ENCODE results near the gene METTL17.

- TF ChIP-seq, protein P1, sequence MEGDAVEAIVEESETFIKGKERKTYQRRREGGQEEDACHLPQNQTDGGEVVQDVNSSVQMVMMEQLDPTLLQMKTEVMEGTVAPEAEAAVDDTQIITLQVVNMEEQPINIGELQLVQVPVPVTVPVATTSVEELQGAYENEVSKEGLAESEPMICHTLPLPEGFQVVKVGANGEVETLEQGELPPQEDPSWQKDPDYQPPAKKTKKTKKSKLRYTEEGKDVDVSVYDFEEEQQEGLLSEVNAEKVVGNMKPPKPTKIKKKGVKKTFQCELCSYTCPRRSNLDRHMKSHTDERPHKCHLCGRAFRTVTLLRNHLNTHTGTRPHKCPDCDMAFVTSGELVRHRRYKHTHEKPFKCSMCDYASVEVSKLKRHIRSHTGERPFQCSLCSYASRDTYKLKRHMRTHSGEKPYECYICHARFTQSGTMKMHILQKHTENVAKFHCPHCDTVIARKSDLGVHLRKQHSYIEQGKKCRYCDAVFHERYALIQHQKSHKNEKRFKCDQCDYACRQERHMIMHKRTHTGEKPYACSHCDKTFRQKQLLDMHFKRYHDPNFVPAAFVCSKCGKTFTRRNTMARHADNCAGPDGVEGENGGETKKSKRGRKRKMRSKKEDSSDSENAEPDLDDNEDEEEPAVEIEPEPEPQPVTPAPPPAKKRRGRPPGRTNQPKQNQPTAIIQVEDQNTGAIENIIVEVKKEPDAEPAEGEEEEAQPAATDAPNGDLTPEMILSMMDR (IDR thresholded peaks at IDR 0.05): no peak
- TF ChIP-seq, protein P2, sequence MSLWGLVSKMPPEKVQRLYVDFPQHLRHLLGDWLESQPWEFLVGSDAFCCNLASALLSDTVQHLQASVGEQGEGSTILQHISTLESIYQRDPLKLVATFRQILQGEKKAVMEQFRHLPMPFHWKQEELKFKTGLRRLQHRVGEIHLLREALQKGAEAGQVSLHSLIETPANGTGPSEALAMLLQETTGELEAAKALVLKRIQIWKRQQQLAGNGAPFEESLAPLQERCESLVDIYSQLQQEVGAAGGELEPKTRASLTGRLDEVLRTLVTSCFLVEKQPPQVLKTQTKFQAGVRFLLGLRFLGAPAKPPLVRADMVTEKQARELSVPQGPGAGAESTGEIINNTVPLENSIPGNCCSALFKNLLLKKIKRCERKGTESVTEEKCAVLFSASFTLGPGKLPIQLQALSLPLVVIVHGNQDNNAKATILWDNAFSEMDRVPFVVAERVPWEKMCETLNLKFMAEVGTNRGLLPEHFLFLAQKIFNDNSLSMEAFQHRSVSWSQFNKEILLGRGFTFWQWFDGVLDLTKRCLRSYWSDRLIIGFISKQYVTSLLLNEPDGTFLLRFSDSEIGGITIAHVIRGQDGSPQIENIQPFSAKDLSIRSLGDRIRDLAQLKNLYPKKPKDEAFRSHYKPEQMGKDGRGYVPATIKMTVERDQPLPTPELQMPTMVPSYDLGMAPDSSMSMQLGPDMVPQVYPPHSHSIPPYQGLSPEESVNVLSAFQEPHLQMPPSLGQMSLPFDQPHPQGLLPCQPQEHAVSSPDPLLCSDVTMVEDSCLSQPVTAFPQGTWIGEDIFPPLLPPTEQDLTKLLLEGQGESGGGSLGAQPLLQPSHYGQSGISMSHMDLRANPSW (CRISPR knock-in tag; conservative IDR thresholded peaks at IDR 0.05; ENCODE audit: low read depth): no peak
- TF ChIP-seq NR1H2 (CRISPR knock-in tag; IDR thresholded peaks at IDR 0.05): no peak
- no peak for TF ChIP-seq SP1 (CRISPR knock-in tag; conservative IDR thresholded peaks at IDR 0.05)
- TF ChIP-seq, protein P3, sequence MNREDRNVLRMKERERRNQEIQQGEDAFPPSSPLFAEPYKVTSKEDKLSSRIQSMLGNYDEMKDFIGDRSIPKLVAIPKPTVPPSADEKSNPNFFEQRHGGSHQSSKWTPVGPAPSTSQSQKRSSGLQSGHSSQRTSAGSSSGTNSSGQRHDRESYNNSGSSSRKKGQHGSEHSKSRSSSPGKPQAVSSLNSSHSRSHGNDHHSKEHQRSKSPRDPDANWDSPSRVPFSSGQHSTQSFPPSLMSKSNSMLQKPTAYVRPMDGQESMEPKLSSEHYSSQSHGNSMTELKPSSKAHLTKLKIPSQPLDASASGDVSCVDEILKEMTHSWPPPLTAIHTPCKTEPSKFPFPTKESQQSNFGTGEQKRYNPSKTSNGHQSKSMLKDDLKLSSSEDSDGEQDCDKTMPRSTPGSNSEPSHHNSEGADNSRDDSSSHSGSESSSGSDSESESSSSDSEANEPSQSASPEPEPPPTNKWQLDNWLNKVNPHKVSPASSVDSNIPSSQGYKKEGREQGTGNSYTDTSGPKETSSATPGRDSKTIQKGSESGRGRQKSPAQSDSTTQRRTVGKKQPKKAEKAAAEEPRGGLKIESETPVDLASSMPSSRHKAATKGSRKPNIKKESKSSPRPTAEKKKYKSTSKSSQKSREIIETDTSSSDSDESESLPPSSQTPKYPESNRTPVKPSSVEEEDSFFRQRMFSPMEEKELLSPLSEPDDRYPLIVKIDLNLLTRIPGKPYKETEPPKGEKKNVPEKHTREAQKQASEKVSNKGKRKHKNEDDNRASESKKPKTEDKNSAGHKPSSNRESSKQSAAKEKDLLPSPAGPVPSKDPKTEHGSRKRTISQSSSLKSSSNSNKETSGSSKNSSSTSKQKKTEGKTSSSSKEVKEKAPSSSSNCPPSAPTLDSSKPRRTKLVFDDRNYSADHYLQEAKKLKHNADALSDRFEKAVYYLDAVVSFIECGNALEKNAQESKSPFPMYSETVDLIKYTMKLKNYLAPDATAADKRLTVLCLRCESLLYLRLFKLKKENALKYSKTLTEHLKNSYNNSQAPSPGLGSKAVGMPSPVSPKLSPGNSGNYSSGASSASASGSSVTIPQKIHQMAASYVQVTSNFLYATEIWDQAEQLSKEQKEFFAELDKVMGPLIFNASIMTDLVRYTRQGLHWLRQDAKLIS (CRISPR knock-in tag; IDR thresholded peaks at IDR 0.05; ENCODE audit: borderline replicate concordance): no peak
- no peak for TF ChIP-seq TCF7 (CRISPR knock-in tag; IDR thresholded peaks at IDR 0.05; ENCODE audit: low read depth)
- no peak for TF ChIP-seq MXD4 (CRISPR knock-in tag; IDR thresholded peaks at IDR 0.05; ENCODE audit: borderline replicate concordance)
These were observed 47.4 kb downstream of the METTL17 start for GRCh38 chr14:21037156-21037555.

All from WTC11 (cell line).